GM19035 (cell line): Measurements from ENCODE around the gene KIF6.

ENCODE experiments used
- ATAC-seq: cut with Tn5 transposase; IDR thresholded peaks from one replicate; pipeline ENCODE4 v1.9.1; 2021; ENCODE audit not compliant: unreplicated experiment

KIF6 gene

GRCh38 chr6:39330057-39330456, 395.2 kb downstream of the KIF6 start:
- ATAC-seq, result peak; percentile 77

DNA sequence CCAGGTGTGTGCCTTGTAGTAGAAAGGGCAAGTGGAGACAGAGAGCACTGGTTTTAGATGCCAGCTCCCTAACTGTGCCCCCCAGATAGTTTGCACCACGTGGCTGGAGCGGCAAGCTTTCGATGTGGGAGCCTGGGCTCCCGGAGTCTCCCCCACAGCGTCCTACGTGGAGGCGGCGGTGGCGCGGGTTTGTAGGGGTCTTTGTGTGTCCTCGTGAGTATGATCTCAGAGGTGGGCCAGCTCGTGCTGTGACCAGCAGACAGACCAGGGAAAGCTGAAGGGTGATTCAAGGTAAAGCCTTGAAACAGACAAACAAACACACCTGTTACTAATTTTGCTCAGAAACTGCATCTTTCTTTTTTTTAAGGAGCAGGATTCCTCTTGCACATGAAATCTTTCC, 397.1 kb downstream of the KIF6 start:
- no peak for ATAC-seq

DNA sequence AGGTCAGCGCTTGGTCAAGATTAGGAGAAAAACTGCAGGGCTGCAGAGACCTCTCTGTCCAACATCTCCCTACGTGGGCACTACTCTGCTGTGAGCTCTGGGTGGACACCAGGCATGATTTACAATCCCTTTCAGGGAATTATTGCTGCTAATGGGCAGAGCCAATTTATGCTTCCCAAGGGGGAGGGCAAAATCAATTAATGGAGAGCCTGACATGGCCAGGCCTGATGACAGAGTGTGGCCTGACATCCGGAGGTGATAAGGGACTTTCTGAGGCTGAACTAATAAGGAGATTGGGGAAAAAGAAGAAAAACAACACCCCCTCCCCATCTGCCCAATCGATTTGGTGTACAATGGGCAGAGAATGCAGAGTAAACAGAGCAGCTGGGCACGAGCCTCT, 397.7 kb downstream of the KIF6 start:
- ATAC-seq, result no peak

DNA sequence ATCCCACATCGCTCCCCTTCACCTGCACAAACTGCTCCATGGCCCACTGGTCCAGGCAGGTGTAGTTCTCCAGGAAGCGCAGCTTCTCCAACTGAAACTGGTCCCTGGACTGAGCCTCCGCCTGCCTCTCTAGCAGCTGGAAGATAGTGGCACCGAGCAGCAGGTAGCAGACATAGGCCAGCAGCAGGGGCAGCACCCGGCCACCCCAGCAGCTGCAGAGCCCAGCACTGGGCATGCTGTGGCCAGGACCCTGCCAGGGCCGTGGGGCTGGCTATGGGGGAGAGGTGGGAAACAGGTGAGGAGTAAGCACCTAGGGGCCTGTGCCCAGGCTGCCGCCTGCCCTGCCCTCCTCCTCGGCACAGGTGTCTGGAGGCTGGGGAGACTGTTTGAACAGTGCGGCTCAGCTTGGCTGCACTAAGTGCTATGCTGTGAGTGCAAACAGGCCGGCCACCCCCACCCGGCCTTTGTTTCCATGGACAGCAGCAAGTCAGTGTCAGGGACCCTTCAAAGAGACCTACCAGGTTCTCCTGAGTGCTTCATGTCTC, 402.8 kb downstream of the KIF6 start, which contains the start of gene KCNK16:
Gene KCNK16, minus strand, starts transcription at position 397 of the 545 bp plus-strand sequence. Its CDS starts 162 bp downstream, at position 235.
- no peak for ATAC-seq

DNA sequence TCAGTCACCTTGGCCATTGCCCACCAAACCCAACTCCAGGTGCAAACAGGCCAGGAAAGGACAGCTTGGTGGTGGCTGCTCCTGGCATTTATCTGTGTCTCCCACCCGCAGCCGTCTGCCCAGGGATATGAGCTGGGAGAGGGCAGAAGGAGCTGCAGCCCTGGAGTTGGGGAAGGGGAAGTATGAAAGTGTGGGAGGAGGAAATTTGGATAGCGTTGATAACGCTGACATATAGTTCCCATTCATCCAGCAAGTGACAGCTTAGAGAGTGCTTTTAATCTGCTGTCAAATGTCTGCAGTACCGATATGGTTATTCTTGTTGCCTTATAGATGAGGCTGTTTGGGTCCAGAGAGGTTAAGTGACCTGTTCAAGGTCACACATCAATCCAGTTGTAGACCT, 403.4 kb downstream of the KIF6 start:
- no peak for ATAC-seq

GRCh38 chr6:39320363-39320984, 404.7 kb downstream of the KIF6 start:
- no peak for ATAC-seq

- ATAC-seq, result no peak
Observed at GRCh38 chr6:39319621-39320362, 405.4 kb downstream of the KIF6 start.

DNA sequence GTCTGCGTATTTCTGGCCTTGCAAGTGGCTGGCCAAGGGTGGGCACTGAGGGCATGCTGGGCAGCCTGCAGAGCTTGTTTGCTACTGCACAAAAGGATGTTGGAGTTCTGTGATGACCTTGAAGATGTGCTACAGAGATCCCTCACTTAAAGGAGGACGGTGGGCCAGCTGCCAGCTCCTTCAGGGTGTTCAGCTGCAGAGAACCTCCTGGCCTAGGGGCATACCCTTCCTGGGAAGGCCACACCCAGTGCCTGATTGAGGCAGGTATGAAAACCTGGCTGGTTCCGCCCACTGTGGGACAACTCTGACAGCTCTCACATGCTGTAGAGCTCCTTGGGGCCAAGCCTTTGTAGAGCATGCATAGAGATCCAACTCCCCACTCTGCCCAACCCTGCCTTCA, 408.0 kb downstream of the KIF6 start:
- ATAC-seq, result no peak

- ATAC-seq, result no peak
Observed at GRCh38 chr6:39314273-39314795, 410.9 kb downstream of the KIF6 start, which contains the start of gene KCNK17. Gene KCNK17 (minus strand): TSS chr6:39314419. CDS start chr6:39314320, 99 bp downstream.

- ATAC-seq, result no peak
Observed at GRCh38 chr6:39313526-39314272, 411.5 kb downstream of the KIF6 start.

- no peak for ATAC-seq
Observed at GRCh38 chr6:39312912-39313525, 412.2 kb downstream of the KIF6 start.

- no peak for ATAC-seq
Observed at GRCh38 chr6:39310542-39310941, 414.7 kb downstream of the KIF6 start.

DNA sequence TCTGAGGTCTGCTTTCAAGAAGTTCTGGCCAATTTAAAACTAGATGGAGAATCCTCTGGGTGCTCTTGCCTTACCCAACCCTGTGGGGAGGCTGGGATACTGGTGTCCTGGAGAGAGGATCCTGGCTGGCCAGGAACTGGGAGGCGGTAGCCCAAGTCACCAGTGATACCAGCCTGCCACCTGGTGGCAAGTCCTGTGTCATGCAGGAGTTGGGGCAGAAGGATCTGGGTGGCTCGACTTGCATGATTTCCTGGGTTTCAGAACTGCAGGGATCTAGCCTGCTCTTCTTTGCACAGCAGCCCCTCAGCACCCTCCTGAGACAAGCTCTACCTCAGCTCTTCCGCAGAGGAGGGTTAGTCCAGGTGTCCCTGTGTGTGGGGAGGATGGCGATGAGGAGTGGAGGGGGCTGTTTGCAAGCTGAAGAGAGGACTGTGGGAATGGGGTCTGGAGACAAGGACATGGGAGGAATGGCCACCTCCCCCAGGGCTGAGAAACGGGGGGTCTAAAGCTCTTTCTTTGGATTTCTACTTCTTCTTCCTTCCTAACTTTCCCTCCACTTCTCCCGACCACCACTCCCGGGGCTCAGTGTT, 415.2 kb downstream of the KIF6 start:
- ATAC-seq, result no peak

- no peak for ATAC-seq
Observed at GRCh38 chr6:39307462-39307861, 417.7 kb downstream of the KIF6 start.

DNA sequence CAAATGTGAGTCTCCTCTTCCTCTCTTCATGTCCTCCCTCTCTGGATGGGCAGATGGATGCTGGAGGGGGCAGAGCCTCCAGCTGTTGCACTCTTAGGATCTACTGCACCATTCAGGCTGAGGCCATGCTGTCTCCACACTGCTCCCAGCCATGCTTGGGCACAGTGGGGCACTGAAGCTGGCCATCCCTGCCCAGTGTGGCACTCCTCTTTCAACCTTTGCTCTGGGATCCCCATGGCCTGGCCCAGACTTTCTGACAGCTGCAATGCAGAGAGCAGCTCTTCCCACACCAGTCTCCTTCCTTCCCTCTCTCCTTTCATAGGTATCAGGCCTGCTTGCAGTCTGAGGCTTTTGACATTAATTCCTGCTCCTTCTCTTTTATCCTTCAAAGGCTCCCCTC, 420.3 kb downstream of the KIF6 start:
- no peak for ATAC-seq

GRCh38 chr6:39303425-39304153, 421.6 kb downstream of the KIF6 start:
- no peak for ATAC-seq

- ATAC-seq, result peak; percentile 78
Observed at GRCh38 chr6:39302669-39303424, 422.4 kb downstream of the KIF6 start.

DNA sequence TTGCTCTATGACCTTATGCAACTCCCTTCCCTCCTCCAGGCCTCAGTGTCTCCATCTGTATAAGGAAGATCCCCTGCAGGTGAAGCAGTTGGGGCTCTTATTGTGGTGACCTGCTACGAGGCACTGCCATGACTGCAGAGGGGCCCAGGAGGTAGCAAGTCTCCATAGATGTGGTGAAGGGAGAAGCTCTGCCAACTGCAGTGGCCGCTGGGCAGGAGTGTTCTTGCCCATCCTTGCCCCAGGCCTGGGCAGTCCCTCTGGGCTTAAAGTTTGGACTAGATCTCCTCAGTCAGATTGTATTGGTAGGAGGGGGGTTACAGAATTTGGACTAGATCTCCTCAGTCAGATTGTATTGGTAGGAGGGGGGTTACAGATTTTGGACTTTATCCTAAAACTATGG, 423.2 kb downstream of the KIF6 start:
- ATAC-seq, result no peak

DNA sequence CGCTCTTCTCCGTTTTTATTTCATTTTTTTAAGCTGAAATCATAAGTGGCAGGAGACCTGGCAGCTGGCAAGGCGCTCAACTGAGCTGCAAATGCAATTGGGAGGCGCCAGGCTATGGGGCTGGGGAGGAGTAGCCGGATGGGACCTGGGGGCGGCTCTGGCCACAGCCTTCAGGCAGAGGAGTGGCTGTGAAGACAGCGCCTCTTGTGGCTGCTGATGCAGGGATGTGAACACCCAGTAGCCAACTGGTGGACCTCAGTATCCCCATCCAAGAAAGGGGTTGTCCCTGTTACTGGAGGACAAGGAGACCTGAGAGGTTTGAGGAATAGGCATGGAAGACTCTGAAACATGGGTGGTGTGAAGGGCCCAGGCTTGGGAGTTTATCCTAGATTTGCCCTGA, 423.6 kb downstream of the KIF6 start:
- no peak for ATAC-seq
